Smooth muscle cell of the brain vasculature (primary cell): ENCODE data around the gene UBTD2.
"Not testable (repeated sequence)": the region's sequence is repeated elsewhere in the genome, so short reads cannot be mapped to it uniquely, and the experiment has no call there.

Experiments
- DNase-seq: peaks from one replicate; pipeline ENCODE4 v3.0.0-alpha.2; 2012; ENCODE audit warnings: low read depth, low spot score

Gene UBTD2

GRCh38 chr5:172283020-172283861 is at the start of gene UBTD2:
Gene UBTD2 (minus strand): TSS chr5:172283764. CDS start chr5:172283665, 99 bp downstream.
- DNase-seq: no peak

GRCh38 chr5:172326901-172327300 is 43.3 kb upstream of the UBTD2 start:
- not testable (repeated sequence) for DNase-seq

GRCh38 chr5:172325452-172325851 is 41.9 kb upstream of the UBTD2 start:
- DNase-seq: no peak

- DNase-seq: no peak
Observed at GRCh38 chr5:172322028-172322965, 38.7 kb upstream of the UBTD2 start.

GRCh38 chr5:172321593-172321992 is 38.0 kb upstream of the UBTD2 start:
- no peak for DNase-seq

GRCh38 chr5:172319708-172320441 is 36.3 kb upstream of the UBTD2 start:
- DNase-seq: no peak

GRCh38 chr5:172315587-172316493 is 32.3 kb upstream of the UBTD2 start:
- no peak for DNase-seq

- DNase-seq: no peak
Observed at GRCh38 chr5:172313915-172314314, 30.4 kb upstream of the UBTD2 start.

- DNase-seq: no peak
Observed at GRCh38 chr5:172312286-172312685, 28.7 kb upstream of the UBTD2 start.

- no peak for DNase-seq
Observed at GRCh38 chr5:172311605-172312004, 28.0 kb upstream of the UBTD2 start.

- no peak for DNase-seq
Observed at GRCh38 chr5:172311026-172311425, 27.5 kb upstream of the UBTD2 start.

GRCh38 chr5:172305380-172305779 is 21.8 kb upstream of the UBTD2 start:
- no peak for DNase-seq

GRCh38 chr5:172303572-172304335 is 20.2 kb upstream of the UBTD2 start:
- no peak for DNase-seq

- DNase-seq: no peak
Observed at GRCh38 chr5:172303162-172303561, 19.6 kb upstream of the UBTD2 start.

- DNase-seq: no peak
Observed at GRCh38 chr5:172302047-172302710, 18.6 kb upstream of the UBTD2 start.

- no peak for DNase-seq
Observed at GRCh38 chr5:172299916-172300439, 16.4 kb upstream of the UBTD2 start.

- DNase-seq: no peak
Observed at GRCh38 chr5:172294831-172295230, 11.3 kb upstream of the UBTD2 start.

- DNase-seq: no peak
Observed at GRCh38 chr5:172293745-172294342, 10.3 kb upstream of the UBTD2 start.
